ENCODE measurements around the gene UNC93A. TPM values are rescaled to one million over a fixed set of nuclear protein-coding genes. Genes with fewer than 3 reads are reported as not detected.
"Not testable (repeated sequence)": the region's sequence is repeated elsewhere in the genome, so short reads cannot be mapped to it uniquely, and the experiment has no call there.

UNC93A gene
- total RNA-seq, 1 donor from 2014 or later, result not detected

DNA sequence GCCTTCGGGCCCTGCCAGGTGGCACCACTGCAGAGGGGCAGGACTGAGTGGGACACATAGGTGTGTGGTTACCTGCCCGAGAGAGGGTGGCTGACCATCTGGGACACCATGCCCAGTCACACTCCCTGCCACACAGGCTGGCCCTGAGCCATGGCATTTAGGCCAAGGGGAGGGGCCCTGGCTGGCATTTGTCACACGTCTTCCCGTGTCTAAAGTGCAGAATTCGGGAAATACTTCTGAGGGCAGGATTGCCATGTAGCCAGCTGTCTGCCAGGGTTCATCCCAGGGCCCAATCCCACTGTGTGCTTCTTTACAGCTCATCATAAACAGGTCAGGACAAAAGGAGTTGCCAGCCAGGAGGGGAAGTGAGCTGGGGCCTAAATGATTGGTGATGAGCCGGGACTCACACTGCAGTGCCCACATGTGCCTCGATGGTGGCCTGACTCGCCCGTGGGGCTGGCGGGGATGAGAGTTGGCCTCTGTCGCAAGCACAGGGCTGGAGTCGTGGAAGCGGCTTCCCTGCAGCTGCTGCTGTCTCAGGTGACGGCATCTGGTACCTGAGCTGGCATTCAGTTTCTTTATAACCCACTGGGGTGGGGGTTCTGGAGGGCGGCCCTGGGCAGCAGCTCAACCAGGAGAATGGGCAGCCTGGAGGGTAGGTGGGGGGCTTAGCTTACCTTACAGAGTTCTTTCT lies 5.9 kb upstream of the UNC93A start:
- ChIA-PET POLR2A (no interaction called here), CTCF (no interaction called here)
- Mint-ChIP-seq H3K36me3 (ENCODE audit: low read depth) (no peaks in the 10 kb centered on the region), H3K9me3 (no peaks in the 10 kb centered on the region), H3K27me3 (peaks cover 1% of the 10 kb centered on the region), H3K27ac (no peak overlapping the region), H3K4me1 (no peaks in the 10 kb centered on the region), H3K4me3 (no peak overlapping the region)
- TF ChIP-seq, protein P1, sequence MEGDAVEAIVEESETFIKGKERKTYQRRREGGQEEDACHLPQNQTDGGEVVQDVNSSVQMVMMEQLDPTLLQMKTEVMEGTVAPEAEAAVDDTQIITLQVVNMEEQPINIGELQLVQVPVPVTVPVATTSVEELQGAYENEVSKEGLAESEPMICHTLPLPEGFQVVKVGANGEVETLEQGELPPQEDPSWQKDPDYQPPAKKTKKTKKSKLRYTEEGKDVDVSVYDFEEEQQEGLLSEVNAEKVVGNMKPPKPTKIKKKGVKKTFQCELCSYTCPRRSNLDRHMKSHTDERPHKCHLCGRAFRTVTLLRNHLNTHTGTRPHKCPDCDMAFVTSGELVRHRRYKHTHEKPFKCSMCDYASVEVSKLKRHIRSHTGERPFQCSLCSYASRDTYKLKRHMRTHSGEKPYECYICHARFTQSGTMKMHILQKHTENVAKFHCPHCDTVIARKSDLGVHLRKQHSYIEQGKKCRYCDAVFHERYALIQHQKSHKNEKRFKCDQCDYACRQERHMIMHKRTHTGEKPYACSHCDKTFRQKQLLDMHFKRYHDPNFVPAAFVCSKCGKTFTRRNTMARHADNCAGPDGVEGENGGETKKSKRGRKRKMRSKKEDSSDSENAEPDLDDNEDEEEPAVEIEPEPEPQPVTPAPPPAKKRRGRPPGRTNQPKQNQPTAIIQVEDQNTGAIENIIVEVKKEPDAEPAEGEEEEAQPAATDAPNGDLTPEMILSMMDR (IDR thresholded peaks at IDR 0.05), result no peak
- no peak for ATAC-seq (ENCODE audit: low read depth)
- no peak for DNase-seq
- intact Hi-C loops (cut with micrococcal nuclease), result loop anchor here (5.0 to 10.0 kb wide), 2 partner anchors 90 to 298 kb away; no protein-coding TSS in a partner anchor

DNA sequence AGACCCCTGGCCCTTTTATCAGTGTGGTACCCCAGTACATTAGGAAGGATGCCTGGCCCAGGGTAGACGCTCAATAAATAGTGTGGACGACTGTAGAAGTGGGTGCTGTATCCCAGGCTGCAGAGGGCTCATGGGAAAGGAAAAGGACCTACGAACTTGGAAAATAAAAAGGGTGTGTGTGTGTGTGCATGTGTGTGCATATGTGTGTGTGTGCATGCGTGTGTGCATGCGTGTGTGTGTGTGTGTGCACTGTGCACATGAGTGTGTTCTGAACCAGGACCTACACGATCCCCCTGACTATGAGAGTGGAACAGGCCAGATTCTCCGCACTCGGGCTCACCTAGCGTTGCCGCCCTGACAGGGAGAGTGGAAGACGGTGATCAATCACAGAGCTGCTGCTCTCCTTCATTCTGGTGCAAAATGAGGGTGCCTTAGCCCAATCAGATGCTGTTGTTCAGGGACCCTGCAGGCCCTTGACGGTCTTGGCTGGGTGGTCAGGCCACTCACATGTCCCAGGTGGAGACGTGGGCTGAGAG lies 3.5 kb upstream of the UNC93A start:
- no peaks in the 10 kb centered on the region for H3K9me3 Mint-ChIP-seq
- TF ChIP-seq, protein P1 (IDR thresholded peaks at IDR 0.05), result no peak
- no peak overlapping the region for H3K27ac Mint-ChIP-seq
- peaks cover 2% of the 10 kb centered on the region for H3K27me3 Mint-ChIP-seq
- intact Hi-C loops (cut with micrococcal nuclease), result loop anchor here (1.0 to 10.0 kb wide), 3 partner anchors 87 to 512 kb away; no protein-coding TSS in a partner anchor
- no peaks in the 10 kb centered on the region for H3K36me3 Mint-ChIP-seq (ENCODE audit: low read depth)
- ATAC-seq (ENCODE audit: low read depth) (no peak), DNase-seq (no peak)
- no peaks in the 10 kb centered on the region for H3K4me1 Mint-ChIP-seq
- CTCF ChIA-PET, result interaction anchor here (1.0 to 4.0 kb wide), 2 partner anchors 513 kb away, joined by 3 to 24 read pairs; no protein-coding TSS in a partner anchor
- POLR2A ChIA-PET, result no interaction called here
- no peak overlapping the region for H3K4me3 Mint-ChIP-seq

DNA sequence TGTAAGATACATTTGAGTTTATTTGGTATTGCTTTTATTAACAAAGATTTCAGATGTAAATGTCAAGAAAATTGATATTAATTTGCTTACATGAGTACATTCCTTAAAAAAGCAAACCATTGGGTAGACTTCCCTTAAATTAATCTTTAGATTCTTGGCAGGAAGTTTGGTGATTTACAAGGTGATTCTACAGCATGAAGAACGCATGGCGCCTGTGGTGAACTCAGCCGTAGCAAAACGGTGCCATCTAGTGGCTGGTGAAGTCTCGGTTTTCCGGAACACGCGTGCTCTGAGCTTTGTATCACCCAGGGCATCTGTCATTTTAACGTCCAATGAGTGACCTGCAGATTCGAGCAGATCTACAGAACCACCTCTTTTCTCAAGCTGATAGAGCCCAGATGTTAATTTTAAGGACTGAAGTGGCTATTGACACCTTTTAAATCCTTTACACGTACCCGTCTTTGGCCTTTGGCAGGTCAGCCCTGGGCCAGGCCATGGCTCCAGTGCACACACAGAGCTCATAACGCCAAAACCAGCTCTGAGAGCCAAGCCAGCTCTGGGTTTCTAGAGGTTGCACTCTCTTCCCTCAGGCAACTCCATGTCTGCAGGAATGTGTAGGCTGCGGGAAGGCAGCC lies 2.4 kb upstream of the UNC93A start:
- H3K27ac Mint-ChIP-seq; DNase-seq; H3K9me3 Mint-ChIP-seq; H3K36me3 Mint-ChIP-seq (ENCODE audit: low read depth); H3K4me1 Mint-ChIP-seq; POLR2A ChIA-PET; H3K4me3 Mint-ChIP-seq; H3K27me3 Mint-ChIP-seq: not testable (repeated sequence)
- peak; percentile 89 for ATAC-seq (ENCODE audit: low read depth)
- CTCF ChIA-PET, result interaction anchor here (0.8 to 4.0 kb wide), 2 partner anchors 514 to 801 kb away, joined by 3 to 24 read pairs; no protein-coding TSS in a partner anchor
- intact Hi-C loops (cut with micrococcal nuclease), result loop anchor here (1.0 to 10.0 kb wide), 3 partner anchors 86 to 513 kb away; no protein-coding TSS in a partner anchor

DNA sequence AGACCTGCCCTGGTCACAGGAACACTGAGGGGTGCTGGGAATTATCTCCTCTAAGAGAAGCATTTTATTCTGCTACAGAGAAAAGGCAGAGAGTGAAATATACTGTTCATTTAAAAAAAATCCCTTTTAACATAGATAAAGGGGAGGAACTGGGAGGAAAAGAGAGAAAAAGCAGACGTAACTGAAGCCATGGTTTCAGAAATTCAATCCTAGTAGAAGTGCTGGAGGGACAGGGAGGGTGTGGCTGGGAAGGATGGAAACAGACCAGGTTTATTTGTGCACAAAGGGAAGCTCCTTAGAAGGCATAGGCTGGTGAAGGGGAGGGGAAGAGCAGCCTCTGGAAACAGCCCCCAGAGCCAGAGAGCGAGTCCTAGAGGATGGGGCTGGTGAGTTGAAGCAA lies 1.8 kb upstream of the UNC93A start:
- H3K27me3 Mint-ChIP-seq; ATAC-seq (ENCODE audit: low read depth); DNase-seq; H3K36me3 Mint-ChIP-seq (ENCODE audit: low read depth); H3K4me1 Mint-ChIP-seq; H3K27ac Mint-ChIP-seq; H3K9me3 Mint-ChIP-seq; POLR2A ChIA-PET; H3K4me3 Mint-ChIP-seq: not testable (repeated sequence)
- intact Hi-C loops (cut with micrococcal nuclease), result loop anchor here (5.0 to 10.0 kb wide), 2 partner anchors 86 to 302 kb away; no protein-coding TSS in a partner anchor
- CTCF ChIA-PET, result interaction anchor here (4.0 kb wide), 1 partner anchor 514 kb away, joined by 24 read pairs; no protein-coding TSS in a partner anchor

DNA sequence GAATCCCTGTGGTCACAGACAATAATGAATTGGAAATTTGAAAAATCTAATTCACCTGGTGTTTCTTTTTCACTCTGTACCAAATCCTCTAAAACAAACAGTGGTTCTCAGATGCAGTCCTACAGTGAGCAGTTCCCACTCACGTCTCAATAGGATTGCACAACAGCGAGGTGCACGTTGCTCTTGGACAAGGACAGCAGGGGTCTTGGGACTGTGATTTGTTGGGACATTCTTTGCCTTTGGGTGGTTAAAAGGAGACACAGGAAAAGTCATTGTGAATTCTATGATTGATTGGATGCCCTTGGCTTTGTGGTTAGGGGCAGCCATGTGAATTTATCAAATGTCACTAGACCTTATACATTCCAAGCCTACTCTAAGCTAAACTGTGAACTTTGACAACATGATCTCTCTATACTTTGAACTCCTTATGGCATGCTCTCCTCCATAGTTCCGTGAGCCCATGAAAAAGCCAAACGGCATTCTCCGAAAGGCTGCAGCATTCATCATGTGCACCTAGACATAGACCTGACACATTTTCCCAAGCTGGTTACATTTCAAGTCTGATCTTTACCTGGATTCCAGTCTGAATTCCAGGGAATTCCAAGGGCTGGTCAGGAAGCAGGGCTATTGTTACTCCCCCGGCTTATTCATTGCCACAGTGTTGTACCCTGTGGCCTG lies 647 bp downstream of the UNC93A start:
- ChIA-PET CTCF (interaction anchor here (1.1 to 4.0 kb wide), 4 partner anchors 58 to 517 kb away, joined by 3 to 24 read pairs (median 4); no protein-coding TSS in a partner anchor), POLR2A (no interaction called here)
- DNase-seq (no peak), ATAC-seq (ENCODE audit: low read depth) (no peak)
- intact Hi-C loops (cut with micrococcal nuclease), result no loop called here
- H3K27me3 Mint-ChIP-seq, result peaks cover 2% of the 10 kb centered on the region
- no peaks in the 10 kb centered on the region for H3K36me3 Mint-ChIP-seq (ENCODE audit: low read depth)
- no peak overlapping the region for H3K4me3 Mint-ChIP-seq
- TF ChIP-seq, protein P1 (IDR thresholded peaks at IDR 0.05), result no peak
- no peaks in the 10 kb centered on the region for H3K4me1 Mint-ChIP-seq
- H3K27ac Mint-ChIP-seq, result no peak overlapping the region
- no peaks in the 10 kb centered on the region for H3K9me3 Mint-ChIP-seq

Data from activated B cell treated with CpG ODN at 0.5 μM for 24 hours (primary cell).